ENCODE data around the gene CFAP97D1.
A peak's percentile ranks its signal among the peaks of the same experiment; 100 is the strongest.

Gene CFAP97D1

DNA sequence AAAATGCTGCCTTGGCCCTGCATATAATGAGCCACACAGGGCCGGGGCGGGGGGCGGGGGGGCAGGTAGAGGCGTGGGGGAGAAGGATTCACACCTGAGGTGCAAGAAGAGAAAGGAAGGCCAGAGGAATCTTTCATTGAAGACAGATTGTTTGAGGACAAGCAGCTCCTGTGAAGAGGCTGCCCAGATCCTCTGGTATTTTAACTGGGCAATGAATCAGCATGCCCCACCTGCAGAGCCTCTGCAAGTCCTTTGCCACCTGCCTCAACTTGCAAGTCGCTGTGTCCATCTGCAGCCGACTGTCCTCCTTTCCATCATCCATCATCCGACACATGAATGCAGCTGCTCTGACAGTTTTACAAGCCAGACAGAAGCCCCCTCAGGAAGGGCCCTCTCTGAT lies 20.4 kb upstream of the CFAP97D1 start:
- H3K36me3 ChIP-seq, result peaks cover 0 to 8% (median 0%) of the 10 kb centered on the region in 11 experiments; a peak in 2 of 22 replicates
- H3K27ac ChIP-seq, result no peak overlapping the region
- H3K4me1 ChIP-seq, result peaks cover 20 to 29% (median 24%) of the 10 kb centered on the region in 10 experiments

GRCh38 chr17:43760254-43760852 lies 19.9 kb upstream of the CFAP97D1 start:
- no peak overlapping the region for H3K9ac ChIP-seq
- no peak overlapping the region for H3K4me2 ChIP-seq

More for the DNA sequence above, 20.4 kb upstream of the CFAP97D1 start:
- Histone ChIP-seq H3K27me3 (peaks cover 29 to 53% (median 46%) of the 10 kb centered on the region in 11 experiments), H3K9me3 (replicated peaks in 1 of 11) (no peaks in the 10 kb centered on the region), H3K9ac (no peak overlapping the region), H3K4me3 (no peak overlapping the region), H4K20me1 (peaks cover 0 to 51% (median 8%) of the 10 kb centered on the region in 11 experiments; a peak in 11 of 22 replicates), H3K4me2 (no peak overlapping the region)
- TF ChIP-seq Cebpa-rat (IDR thresholded peaks at IDR 0.05), result no peak

DNA sequence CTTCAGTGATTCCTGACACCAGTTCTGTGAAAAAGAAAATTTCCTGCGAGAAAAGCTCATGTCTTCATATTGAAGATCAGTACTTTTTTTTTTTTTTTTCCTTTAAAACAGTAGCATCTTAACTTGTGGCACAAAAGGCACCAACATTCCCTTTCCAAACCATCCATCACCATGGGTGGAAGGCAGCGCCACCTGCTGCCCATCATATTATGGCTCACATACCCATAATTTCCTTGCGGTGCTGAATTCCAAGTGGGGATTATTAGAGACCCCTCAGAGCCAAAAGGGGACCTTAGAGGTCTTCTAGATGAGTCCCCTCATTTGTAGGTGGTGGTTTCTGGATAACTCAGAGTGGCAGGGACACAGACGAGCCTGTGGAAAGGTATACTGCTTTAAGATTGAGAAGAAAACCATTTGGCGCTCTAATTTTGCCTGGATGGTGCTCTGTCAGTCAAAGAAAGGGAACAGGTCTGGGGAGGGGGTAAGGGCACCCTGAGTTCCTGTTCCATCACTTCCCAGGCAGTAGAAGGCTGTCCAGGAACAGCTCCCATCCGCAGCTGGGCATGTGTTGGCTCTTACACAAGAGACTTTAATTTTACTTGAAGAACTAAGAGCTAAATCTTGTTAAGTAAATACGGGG lies 13.7 kb upstream of the CFAP97D1 start:
- Histone ChIP-seq H3K9me3 (replicated peaks in 1 of 11) (peaks cover 0 to 14% (median 0%) of the 10 kb centered on the region in 11 experiments; a peak in 2 of 22 replicates), H3K36me3 (peaks cover 17 to 72% (median 44%) of the 10 kb centered on the region in 11 experiments; a peak in 21 of 22 replicates), H3K27me3 (no peaks in the 10 kb centered on the region), H3K4me3 (no peak overlapping the region), H3K4me1 (peaks cover 14 to 72% (median 53%) of the 10 kb centered on the region in 10 experiments), H4K20me1 (peaks cover 0 to 24% (median 0%) of the 10 kb centered on the region in 11 experiments; a peak in 3 of 22 replicates), H3K27ac (peak overlapping the region in 5 of 11 experiments; percentile 51 to 87 (median 83); a peak in 6 of 22 replicates), H3K9ac (no peak overlapping the region; a peak in 1 of 22 replicates), H3K4me2 (peak overlapping the region in 6 of 11 experiments; percentile 79 to 98 (median 92); a peak in 12 of 22 replicates)
- TF ChIP-seq Cebpa-rat (IDR thresholded peaks at IDR 0.05), result no peak

More at GRCh38 chr17:43760254-43760852, 19.9 kb upstream of the CFAP97D1 start:
- TF ChIP-seq Cebpa-rat (IDR thresholded peaks at IDR 0.05), result no peak
- Histone ChIP-seq H3K27me3 (peaks cover 24 to 48% (median 41%) of the 10 kb centered on the region in 11 experiments), H3K4me3 (no peak overlapping the region), H3K9me3 (replicated peaks in 1 of 11) (no peaks in the 10 kb centered on the region), H3K4me1 (peaks cover 15 to 29% (median 19%) of the 10 kb centered on the region in 10 experiments), H4K20me1 (peaks cover 0 to 46% (median 7%) of the 10 kb centered on the region in 11 experiments; a peak in 11 of 22 replicates), H3K36me3 (peaks cover 0 to 13% (median 0%) of the 10 kb centered on the region in 11 experiments; a peak in 5 of 22 replicates), H3K27ac (no peak overlapping the region)

GRCh38 chr17:43767053-43767712 lies 13.1 kb upstream of the CFAP97D1 start:
- no peak for TF ChIP-seq Cebpa-rat (IDR thresholded peaks at IDR 0.05)
- H3K4me3 ChIP-seq, result no peak overlapping the region
- H3K27ac ChIP-seq, result peak overlapping the region in 9 of 11 experiments; percentile 23 to 87 (median 79); a peak in 15 of 22 replicates

DNA sequence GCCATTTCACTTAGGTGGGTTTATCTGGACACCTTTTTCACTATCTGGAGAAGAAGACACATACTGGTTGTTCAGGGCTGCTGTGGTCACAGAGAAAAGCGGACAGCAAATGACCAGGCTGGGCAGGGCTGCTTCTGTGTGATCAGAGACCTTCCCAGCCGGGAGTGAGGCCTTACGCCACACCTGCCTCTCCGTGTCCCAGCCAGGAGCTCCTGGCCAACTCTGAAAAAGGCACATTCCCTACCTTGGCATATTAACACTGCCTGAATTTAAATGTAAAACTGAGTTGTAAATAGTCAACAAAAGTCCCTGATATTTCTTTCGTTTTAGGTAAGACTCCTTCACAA lies 12.5 kb upstream of the CFAP97D1 start:
- H3K4me1 ChIP-seq, result peaks cover 17 to 84% (median 65%) of the 10 kb centered on the region in 10 experiments
- H3K27me3 ChIP-seq, result no peaks in the 10 kb centered on the region
- peaks cover 0 to 14% (median 0%) of the 10 kb centered on the region in 11 experiments; a peak in 2 of 22 replicates for H3K9me3 ChIP-seq (replicated peaks in 1 of 11)
- H3K4me3 ChIP-seq, result no peak overlapping the region
- no peak for TF ChIP-seq Cebpa-rat (IDR thresholded peaks at IDR 0.05)
- peaks cover 0 to 24% (median 0%) of the 10 kb centered on the region in 11 experiments; a peak in 3 of 22 replicates for H4K20me1 ChIP-seq
- H3K36me3 ChIP-seq, result peaks cover 25 to 84% (median 56%) of the 10 kb centered on the region in 11 experiments
- peak overlapping the region in 10 of 11 experiments; percentile 58 to 98 (median 82); a peak in 18 of 22 replicates for H3K4me2 ChIP-seq
- H3K27ac ChIP-seq, result peak overlapping the region in 9 of 11 experiments; percentile 23 to 87 (median 79); a peak in 16 of 22 replicates
- H3K9ac ChIP-seq, result peak overlapping the region in 6 of 11 experiments; percentile 10 to 47 (median 28); a peak in 8 of 22 replicates

More at GRCh38 chr17:43767053-43767712, 13.1 kb upstream of the CFAP97D1 start:
- no peaks in the 10 kb centered on the region for H3K27me3 ChIP-seq
- H3K9me3 ChIP-seq (replicated peaks in 1 of 11), result peaks cover 0 to 14% (median 0%) of the 10 kb centered on the region in 11 experiments; a peak in 2 of 22 replicates
- peaks cover 14 to 79% (median 60%) of the 10 kb centered on the region in 10 experiments for H3K4me1 ChIP-seq
- H3K9ac ChIP-seq, result peak overlapping the region in 6 of 11 experiments; percentile 10 to 47 (median 28); a peak in 7 of 22 replicates
- H3K4me2 ChIP-seq, result peak overlapping the region in 8 of 11 experiments; percentile 58 to 98 (median 88); a peak in 15 of 22 replicates
- peaks cover 0 to 24% (median 0%) of the 10 kb centered on the region in 11 experiments; a peak in 3 of 22 replicates for H4K20me1 ChIP-seq
- peaks cover 20 to 79% (median 51%) of the 10 kb centered on the region in 11 experiments; a peak in 21 of 22 replicates for H3K36me3 ChIP-seq

DNA sequence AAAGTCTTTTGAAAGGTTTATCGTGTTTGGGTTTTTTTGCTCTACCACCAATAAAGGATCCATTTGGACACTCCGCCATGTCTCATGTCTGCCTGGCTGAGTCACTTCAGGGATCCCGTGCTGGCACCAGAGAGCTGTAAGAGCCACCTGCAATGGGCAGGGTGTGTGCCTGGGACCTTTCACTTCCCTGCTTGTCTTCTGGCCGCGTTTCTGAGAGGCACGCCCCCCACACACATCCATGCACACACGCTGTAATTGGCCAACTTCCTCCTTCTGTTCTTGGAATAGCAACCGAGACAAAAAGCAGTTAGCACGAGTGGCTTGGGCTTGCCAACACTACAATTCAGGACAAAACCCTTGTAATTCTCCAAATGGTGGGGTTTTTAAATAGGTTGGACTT lies 11.9 kb upstream of the CFAP97D1 start:
- peak overlapping the region; percentile 58 to 98 (median 80) for H3K4me2 ChIP-seq
- H3K27ac ChIP-seq, result peak overlapping the region; percentile 30 to 87 (median 73); a peak in 19 of 22 replicates
- no peak for TF ChIP-seq Cebpa-rat (IDR thresholded peaks at IDR 0.05)
- H3K9me3 ChIP-seq (replicated peaks in 1 of 11), result peaks cover 0 to 14% (median 0%) of the 10 kb centered on the region in 11 experiments; a peak in 2 of 22 replicates
- peak overlapping the region in 10 of 11 experiments; percentile 18 to 70 (median 48); a peak in 13 of 22 replicates for H3K9ac ChIP-seq
- H3K4me1 ChIP-seq, result peaks cover 24 to 91% (median 70%) of the 10 kb centered on the region in 10 experiments
- H4K20me1 ChIP-seq, result peaks cover 0 to 24% (median 0%) of the 10 kb centered on the region in 11 experiments; a peak in 3 of 22 replicates
- H3K27me3 ChIP-seq, result no peaks in the 10 kb centered on the region
- H3K4me3 ChIP-seq, result peak overlapping the region in 1 of 10 experiments; percentile 10; a peak in 1 of 20 replicates
- H3K36me3 ChIP-seq, result peaks cover 27 to 91% (median 59%) of the 10 kb centered on the region in 11 experiments

DNA sequence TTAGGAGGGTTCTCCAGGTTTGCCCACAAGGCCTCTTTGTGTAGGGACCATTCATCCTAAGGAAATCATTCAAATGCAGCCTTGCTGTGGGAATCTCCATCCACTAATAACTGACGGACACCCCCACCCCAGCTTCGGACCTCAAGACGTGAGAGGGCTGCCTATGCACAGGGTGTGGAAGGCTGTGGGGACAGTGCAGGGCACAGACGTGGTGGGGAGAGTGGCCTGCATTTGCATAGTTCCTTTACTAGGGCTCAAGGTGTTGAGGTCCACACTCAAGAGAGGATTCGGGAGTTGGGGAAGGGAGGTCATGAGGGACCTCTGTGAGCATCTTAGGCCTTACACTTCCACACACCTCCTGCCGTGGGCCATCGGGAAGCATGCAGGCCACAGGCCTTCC lies 11.3 kb upstream of the CFAP97D1 start:
- Histone ChIP-seq H3K9ac (peak overlapping the region in 10 of 11 experiments; percentile 18 to 70 (median 48); a peak in 16 of 22 replicates), H3K4me1 (peaks cover 30 to 96% (median 76%) of the 10 kb centered on the region in 10 experiments), H3K9me3 (replicated peaks in 1 of 11) (peaks cover 0 to 18% (median 0%) of the 10 kb centered on the region in 11 experiments; a peak in 9 of 22 replicates), H3K27ac (peak overlapping the region; percentile 30 to 87 (median 73); a peak in 20 of 22 replicates), H4K20me1 (peaks cover 0 to 24% (median 0%) of the 10 kb centered on the region in 11 experiments; a peak in 3 of 22 replicates), H3K27me3 (no peaks in the 10 kb centered on the region), H3K4me2 (peak overlapping the region; percentile 58 to 98 (median 80)), H3K4me3 (peak overlapping the region in 3 of 10 experiments; percentile 10 to 15 (median 13); a peak in 3 of 20 replicates), H3K36me3 (peaks cover 31 to 96% (median 64%) of the 10 kb centered on the region in 11 experiments)
- no peak for TF ChIP-seq Cebpa-rat (IDR thresholded peaks at IDR 0.05)

Measured in BLaER1 treated with 17β-estradiol and CSF1 and Interleukin-3, amounts not matched to agents 10 nM and 100 nM (cell line).